HEK293 (cell line): ENCODE measurements around the gene COL9A3.

ENCODE experiments used
- CTCF ChIA-PET: fragments of 350-600 bp; formaldehyde crosslinking; extraction: SDS; loops from one replicate; lab custom pipeline; 2021; ENCODE audit warnings: antibody characterized with exemption; lab: Yijun Ruan, JAX
- POLR2A ChIA-PET: fragments of 300-600 bp; formaldehyde crosslinking; extraction: SDS; loops from one replicate; lab custom pipeline; 2020; ENCODE audit warnings: antibody characterized with exemption, inconsistent platforms; lab: Yijun Ruan, JAX
- H3K27ac ChIP-seq: fragments of 200-500 bp; sonication (Bioruptor generic); 2 replicates; pipeline ENCODE4 v1.5.1; 2014; ENCODE audit warnings: low read depth, low read length, control low read depth, inconsistent platforms; ENCODE audit errors: extremely low read depth
- H3K36me3 ChIP-seq, 2 experiments: fragments of 200-500 bp in 1 of 2; sonication (Bioruptor generic) in 1 of 2; 1 replicate in 1 of 2; 2 replicates in 1 of 2; pipeline ENCODE4 v1.5.1; 2014 to 2017; ENCODE audit warnings: inconsistent platforms in 2 of 2, low read length in 2 of 2; ENCODE audit not compliant: control insufficient read depth in 2 of 2, insufficient read depth in 1 of 2
- H3K4me1 ChIP-seq: fragments of 200-500 bp; sonication (Bioruptor generic); 2 replicates; pipeline ENCODE4 v1.5.1; 2014; ENCODE audit warnings: mild to moderate bottlenecking, low read length, inconsistent platforms; ENCODE audit not compliant: control insufficient read depth, insufficient read depth
- H3K4me3 ChIP-seq: 2 replicates; pipeline ENCODE4 v1.5.1; 2011; ENCODE audit warnings: low read depth, mild to moderate bottlenecking, control low read depth, low read length, moderate library complexity
- H3K9me3 ChIP-seq: fragments of 200-500 bp; sonication (Bioruptor generic); 2 replicates; pipeline ENCODE4 v1.5.1; 2014; ENCODE audit warnings: low read depth, low read length, inconsistent platforms; ENCODE audit not compliant: control insufficient read depth, insufficient read depth
- AEBP2 ChIP-seq: fragments of 450-650 bp; formaldehyde crosslinking; IDR thresholded peaks from 2 replicates; pipeline ENCODE4 v1.5.1; 2016; ENCODE audit warnings: missing biosample characterization, missing genetic modification characterization, borderline replicate concordance
- EGR2 ChIP-seq: fragments of 450-650 bp; formaldehyde crosslinking; IDR thresholded peaks from 2 replicates; pipeline ENCODE4 v1.5.1; 2016; ENCODE audit warnings: low read depth, missing biosample characterization, missing genetic modification characterization
- KLF16 ChIP-seq: fragments of 450-650 bp; formaldehyde crosslinking; IDR thresholded peaks from 2 replicates; pipeline ENCODE4 v1.5.1; 2017; ENCODE audit warnings: missing biosample characterization, missing genetic modification characterization
- KLF7 ChIP-seq: fragments of 450-650 bp; formaldehyde crosslinking; IDR thresholded peaks from 2 replicates; pipeline ENCODE4 v1.5.1; 2016; ENCODE audit warnings: missing biosample characterization, missing genetic modification characterization, borderline replicate concordance
- KLF9 ChIP-seq: fragments of 450-650 bp; formaldehyde crosslinking; IDR thresholded peaks from 2 replicates; pipeline ENCODE4 v1.5.1; 2016; ENCODE audit warnings: missing biosample characterization, missing genetic modification characterization, low read depth
- YY1 ChIP-seq: fragments of 450-650 bp; formaldehyde crosslinking; IDR thresholded peaks from 2 replicates; pipeline ENCODE4 v1.5.1; 2018; ENCODE audit warnings: missing biosample characterization, missing genetic modification characterization
- ZNF121 ChIP-seq: fragments of 450-650 bp; formaldehyde crosslinking; IDR thresholded peaks from 2 replicates; pipeline ENCODE4 v1.5.1; 2016; ENCODE audit warnings: missing biosample characterization, missing genetic modification characterization
- ZNF138 ChIP-seq: fragments of 450-650 bp; formaldehyde crosslinking; IDR thresholded peaks from 2 replicates; pipeline ENCODE4 v1.5.1; 2016; ENCODE audit warnings: missing biosample characterization, missing genetic modification characterization, borderline replicate concordance
- ZNF174 ChIP-seq: fragments of 450-650 bp; formaldehyde crosslinking; IDR thresholded peaks from 2 replicates; pipeline ENCODE4 v1.5.0; 2017; ENCODE audit warnings: missing biosample characterization, mild to moderate bottlenecking, missing genetic modification characterization
- ZNF175 ChIP-seq: fragments of 450-650 bp; formaldehyde crosslinking; IDR thresholded peaks from 2 replicates; pipeline ENCODE4 v1.5.1; 2016; ENCODE audit warnings: missing biosample characterization, missing genetic modification characterization
- ZNF19 ChIP-seq: fragments of 450-650 bp; formaldehyde crosslinking; IDR thresholded peaks from 2 replicates; pipeline ENCODE4; 2016; ENCODE audit warnings: missing biosample characterization, missing genetic modification characterization, low read depth
- ZNF24 ChIP-seq: fragments of 450-650 bp; formaldehyde crosslinking; IDR thresholded peaks from 2 replicates; pipeline ENCODE4 v1.5.1; 2016; ENCODE audit warnings: missing biosample characterization, missing genetic modification characterization
- ZNF266 ChIP-seq: fragments of 450-650 bp; formaldehyde crosslinking; IDR thresholded peaks from 2 replicates; pipeline ENCODE4 v1.5.1; 2016; ENCODE audit warnings: missing biosample characterization, missing genetic modification characterization, low read depth
- ZNF280C ChIP-seq: fragments of 450-650 bp; formaldehyde crosslinking; IDR thresholded peaks from 2 replicates; pipeline ENCODE4 v1.5.1; 2016; ENCODE audit warnings: missing biosample characterization, missing genetic modification characterization
- ZNF366 ChIP-seq: fragments of 450-650 bp; formaldehyde crosslinking; conservative IDR thresholded peaks from 2 replicates; pipeline ENCODE4 v1.5.1; 2016; ENCODE audit warnings: missing biosample characterization, missing genetic modification characterization
- ZNF473 ChIP-seq: fragments of 450-650 bp; formaldehyde crosslinking; IDR thresholded peaks from 2 replicates; pipeline ENCODE4 v1.5.1; 2017; ENCODE audit warnings: missing biosample characterization, missing genetic modification characterization
- ZNF48 ChIP-seq: fragments of 450-650 bp; formaldehyde crosslinking; IDR thresholded peaks from 2 replicates; pipeline ENCODE4 v1.5.1; 2016; ENCODE audit warnings: missing biosample characterization, missing genetic modification characterization
- ZNF561 ChIP-seq: fragments of 450-650 bp; IDR thresholded peaks from 2 replicates; pipeline ENCODE4 v1.5.1; 2018; ENCODE audit warnings: missing biosample characterization, missing genetic modification characterization, borderline replicate concordance
- ZNF677 ChIP-seq: fragments of 450-650 bp; IDR thresholded peaks from 2 replicates; pipeline ENCODE4 v1.5.0; 2018; ENCODE audit warnings: missing biosample characterization, mild to moderate bottlenecking, missing genetic modification characterization, moderate library complexity
- ZSCAN4 ChIP-seq: fragments of 450-650 bp; formaldehyde crosslinking; IDR thresholded peaks from 2 replicates; pipeline ENCODE4 v1.5.1; 2017; ENCODE audit warnings: missing biosample characterization, missing genetic modification characterization
- ZSCAN5A ChIP-seq: fragments of 450-650 bp; formaldehyde crosslinking; IDR thresholded peaks from 2 replicates; pipeline ENCODE4 v1.5.1; 2016; ENCODE audit warnings: missing biosample characterization, missing genetic modification characterization

The COL9A3 gene

GRCh38 chr20:62836967-62837490 lies 20.2 kb downstream of the COL9A3 start:
- no peak overlapping the region for H3K4me3 ChIP-seq
- POLR2A ChIA-PET: no interaction called here

GRCh38 chr20:62837790-62838127 lies 20.9 kb downstream of the COL9A3 start:
- peaks cover 0 to 39% of the 10 kb centered on the region in 2 experiments; a peak in 1 of 3 replicates for H3K36me3 ChIP-seq

More at GRCh38 chr20:62836967-62837490, 20.2 kb downstream of the COL9A3 start:
- no peak for TF ChIP-seq YY1 (tag by site-specific recombination)
- no peak for TF ChIP-seq ZNF266 (tag by site-specific recombination)
- no peak for TF ChIP-seq ZNF561 (tag by site-specific recombination)
- no peak for TF ChIP-seq ZNF280C (tag by site-specific recombination)
- TF ChIP-seq ZNF366: no peak
- no peak for TF ChIP-seq EGR2 (tag by site-specific recombination)
- no peak for TF ChIP-seq ZNF677 (tag by site-specific recombination)
- no peak for TF ChIP-seq KLF9 (tag by site-specific recombination)
- no peak for TF ChIP-seq ZNF473 (tag by site-specific recombination)
- TF ChIP-seq ZNF19 (tag by site-specific recombination): no peak
- no peak for TF ChIP-seq ZNF175 (tag by site-specific recombination)
- no peak for TF ChIP-seq ZSCAN5A (tag by site-specific recombination)
- no peak for TF ChIP-seq ZNF174 (tag by site-specific recombination)
- no peak for TF ChIP-seq ZNF48 (tag by site-specific recombination)
- CTCF ChIA-PET: no interaction called here
- Histone ChIP-seq H3K27ac (no peak overlapping the region), H3K36me3 (peaks cover 0 to 39% of the 10 kb centered on the region in 2 experiments; a peak in 1 of 3 replicates), H3K9me3 (no peaks in the 10 kb centered on the region), H3K4me1 (peaks cover 3% of the 10 kb centered on the region; the same call in 1 of the 2 replicates)

More at GRCh38 chr20:62837790-62838127, 20.9 kb downstream of the COL9A3 start:
- no peak for TF ChIP-seq ZSCAN4 (tag by site-specific recombination)
- TF ChIP-seq AEBP2 (tag by site-specific recombination): no peak
- TF ChIP-seq ZNF561 (tag by site-specific recombination): no peak
- TF ChIP-seq ZNF138 (tag by site-specific recombination): no peak
- TF ChIP-seq KLF16 (tag by site-specific recombination): 0 out of 2 replicates have a peak, but pooled peaks have one; percentile 15
- no peak for TF ChIP-seq ZNF121 (tag by site-specific recombination)
- TF ChIP-seq ZNF24 (tag by site-specific recombination): no peak
- TF ChIP-seq KLF7 (tag by site-specific recombination): no peak
- TF ChIP-seq, all 188 proteins: peak for 1
- H3K4me1 ChIP-seq: peaks cover 3% of the 10 kb centered on the region; the same call in 1 of the 2 replicates
- no peaks in the 10 kb centered on the region for H3K9me3 ChIP-seq
- ChIA-PET POLR2A (no interaction called here), CTCF (no interaction called here)
- no peak overlapping the region for H3K4me3 ChIP-seq
- no peak overlapping the region for H3K27ac ChIP-seq
